GM19240 (cell line): Measurements from ENCODE around the gene FBXL16.
"Not testable (repeated sequence)": the region's sequence is repeated elsewhere in the genome, so short reads cannot be mapped to it uniquely, and the experiment has no call there.

Experiments
- DNase-seq: peaks from one replicate; pipeline ENCODE4 v3.0.0; 2011; ENCODE audit warnings: low spot score; ENCODE audit not compliant: insufficient read length

FBXL16 gene

DNA sequence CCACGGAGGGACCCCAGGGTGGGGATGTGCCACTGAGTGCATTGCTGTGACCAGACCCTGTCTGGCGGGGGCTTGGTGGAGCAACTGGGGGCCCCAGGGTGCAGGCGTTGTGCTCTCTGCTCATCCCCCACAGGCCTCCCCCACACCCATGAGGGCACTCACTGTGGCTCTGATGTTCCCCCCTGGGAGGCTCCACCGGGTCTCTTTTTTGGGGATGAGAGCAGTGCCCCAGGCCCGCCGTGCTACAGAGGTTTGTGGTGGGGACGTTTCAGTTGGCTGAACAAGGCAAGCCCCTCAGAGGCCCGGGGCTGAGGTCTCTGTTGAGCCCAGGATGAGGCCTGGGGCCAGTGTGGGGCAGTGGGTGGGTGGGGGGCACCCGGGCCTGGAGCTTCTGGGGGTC lies 18.1 kb upstream of the FBXL16 start:
- DNase-seq: no peak

DNA sequence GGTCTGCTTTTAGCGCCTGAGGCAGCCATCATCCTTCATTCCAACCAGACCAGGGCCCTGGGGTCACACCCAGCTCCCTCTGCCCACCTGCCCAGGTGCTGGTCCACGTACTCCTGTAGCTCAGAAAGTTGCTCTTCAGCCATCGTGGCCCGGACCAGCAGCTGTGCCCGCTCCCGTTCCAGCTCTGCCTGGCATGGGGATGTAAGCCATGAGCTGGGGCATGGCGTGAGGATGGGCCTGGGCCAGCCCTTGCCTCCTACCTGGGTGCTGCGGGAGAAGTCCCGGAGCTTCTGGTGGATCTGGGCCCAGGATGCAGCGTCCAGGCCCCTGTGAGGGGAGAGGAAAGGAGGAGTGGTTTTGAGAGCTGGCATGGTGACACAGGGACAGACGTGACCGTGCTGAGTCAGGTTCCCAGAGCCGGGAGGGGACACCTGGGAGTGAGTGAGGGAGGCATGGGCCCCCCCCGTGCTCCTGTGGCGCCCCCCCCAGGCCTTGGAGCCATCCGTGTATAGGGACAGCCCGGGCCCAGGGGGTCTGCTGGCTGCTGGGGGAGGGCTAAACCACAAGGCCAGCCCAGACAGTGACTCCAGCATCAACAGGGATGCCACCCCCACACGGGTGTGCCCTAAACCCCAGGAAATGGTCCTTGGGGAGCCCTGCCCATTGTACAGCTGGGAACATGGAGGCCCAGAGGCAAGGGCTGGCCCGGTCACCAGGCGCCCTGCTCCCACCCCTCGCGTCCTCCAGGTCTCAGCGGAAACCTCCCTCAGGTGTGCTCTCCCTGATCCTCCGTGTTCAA lies 17.4 kb upstream of the FBXL16 start:
- no peak for DNase-seq

DNA sequence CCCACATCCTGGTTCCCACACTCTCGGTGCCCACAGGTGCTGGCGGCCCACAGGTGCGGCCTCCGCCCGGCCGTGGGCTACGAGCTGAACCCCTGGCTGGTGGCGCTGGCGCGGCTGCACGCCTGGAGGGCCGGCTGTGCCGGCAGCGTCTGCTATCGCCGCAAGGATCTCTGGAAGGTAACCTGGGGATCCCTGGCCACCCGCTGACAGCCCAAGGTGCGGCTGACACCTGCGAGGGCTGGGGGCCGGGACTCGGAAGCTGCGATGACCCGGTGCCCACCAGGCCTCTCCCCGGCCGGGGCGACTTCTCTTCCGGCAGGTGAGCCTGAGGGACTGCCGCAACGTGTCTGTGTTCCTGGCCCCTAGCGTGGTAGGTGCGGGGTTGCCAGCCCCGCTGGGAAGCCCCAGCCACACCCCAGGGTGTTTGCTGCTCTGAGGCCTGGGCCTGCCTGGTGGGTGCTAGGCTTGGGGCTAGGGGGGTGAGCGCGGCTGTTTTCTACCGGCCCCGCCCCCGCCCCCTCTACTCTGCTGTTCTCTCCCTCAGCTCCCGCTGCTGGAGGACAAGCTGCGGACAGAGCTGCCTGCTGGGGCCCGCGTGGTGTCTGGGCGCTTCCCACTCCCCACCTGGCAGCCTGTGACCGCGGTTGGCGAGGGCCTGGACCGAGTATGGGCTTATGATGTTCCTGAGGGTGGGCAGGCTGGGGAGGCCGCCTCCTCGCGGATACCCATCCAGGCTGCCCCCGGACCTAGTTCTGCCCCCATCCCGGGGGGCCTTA lies 16.4 kb upstream of the FBXL16 start:
- DNase-seq: no peak

DNA sequence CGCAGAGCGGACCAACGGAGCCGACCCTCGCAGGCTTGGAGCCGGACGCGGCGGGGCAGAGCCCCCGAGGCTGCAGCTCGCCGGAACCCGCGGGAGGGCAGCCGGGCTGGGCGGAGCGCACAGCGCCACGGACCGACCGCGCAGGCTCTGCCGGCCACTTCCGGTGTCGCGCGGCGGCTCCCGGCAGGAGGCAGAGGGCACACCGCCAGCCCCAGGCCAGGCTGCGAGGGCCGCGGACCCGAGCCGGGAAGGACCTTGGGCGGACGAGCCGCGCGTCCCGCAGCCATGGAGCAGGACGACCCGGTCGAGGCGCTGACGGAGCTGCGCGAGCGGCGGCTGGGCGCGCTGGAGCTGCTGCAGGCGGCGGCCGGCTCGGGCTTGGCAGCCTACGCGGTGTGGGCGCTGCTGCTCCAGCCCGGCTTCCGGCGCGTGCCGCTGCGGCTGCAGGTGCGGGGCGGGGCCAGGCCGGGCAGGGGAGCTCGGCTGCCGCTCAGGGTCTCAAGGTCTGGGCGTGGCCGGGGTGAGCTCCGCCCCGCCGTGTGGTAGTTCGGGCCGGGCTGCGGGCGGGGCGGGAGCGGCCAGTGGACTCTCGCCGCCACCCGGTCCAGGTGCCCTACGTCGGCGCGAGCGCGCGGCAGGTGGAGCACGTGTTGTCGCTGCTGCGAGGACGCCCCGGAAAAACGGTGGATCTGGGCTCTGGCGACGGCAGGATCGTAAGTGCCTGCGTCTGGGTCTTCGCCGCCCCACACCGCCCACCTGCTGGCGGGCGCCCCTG lies 15.6 kb upstream of the FBXL16 start, which contains the start of gene ANTKMT:
Gene ANTKMT, plus strand, starts transcription at position 157 of the 775 bp plus-strand sequence. Its CDS starts 129 bp downstream, at position 286.
- peak; percentile 95 for DNase-seq

DNA sequence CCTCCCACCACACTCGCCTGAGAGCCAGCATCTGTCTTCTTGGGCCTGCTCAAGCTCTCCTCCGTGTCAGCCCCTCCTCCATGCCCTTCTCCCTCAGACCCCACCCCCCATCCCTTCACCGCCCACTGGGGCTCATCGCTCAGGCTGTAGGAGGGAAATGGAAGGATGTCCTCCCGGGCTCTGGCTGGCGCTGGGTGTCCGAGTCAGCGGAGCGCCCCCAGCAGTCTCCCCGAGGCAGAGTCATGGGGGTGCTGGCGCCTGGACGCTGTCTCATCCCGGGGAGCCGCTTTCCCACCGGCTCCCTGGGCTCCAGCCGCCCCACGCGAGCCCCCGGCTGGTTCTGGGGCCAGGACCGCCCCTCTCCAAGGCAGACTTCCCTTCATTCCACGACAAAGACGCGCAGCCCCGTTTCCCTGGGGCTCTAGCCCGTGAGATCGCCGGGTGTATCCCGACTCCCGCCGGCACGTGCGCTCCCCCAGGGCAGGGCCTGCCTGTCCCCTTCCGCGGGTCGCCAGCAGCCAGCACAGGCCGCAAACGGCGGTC lies 14.9 kb upstream of the FBXL16 start:
- peak; percentile 77 for DNase-seq

DNA sequence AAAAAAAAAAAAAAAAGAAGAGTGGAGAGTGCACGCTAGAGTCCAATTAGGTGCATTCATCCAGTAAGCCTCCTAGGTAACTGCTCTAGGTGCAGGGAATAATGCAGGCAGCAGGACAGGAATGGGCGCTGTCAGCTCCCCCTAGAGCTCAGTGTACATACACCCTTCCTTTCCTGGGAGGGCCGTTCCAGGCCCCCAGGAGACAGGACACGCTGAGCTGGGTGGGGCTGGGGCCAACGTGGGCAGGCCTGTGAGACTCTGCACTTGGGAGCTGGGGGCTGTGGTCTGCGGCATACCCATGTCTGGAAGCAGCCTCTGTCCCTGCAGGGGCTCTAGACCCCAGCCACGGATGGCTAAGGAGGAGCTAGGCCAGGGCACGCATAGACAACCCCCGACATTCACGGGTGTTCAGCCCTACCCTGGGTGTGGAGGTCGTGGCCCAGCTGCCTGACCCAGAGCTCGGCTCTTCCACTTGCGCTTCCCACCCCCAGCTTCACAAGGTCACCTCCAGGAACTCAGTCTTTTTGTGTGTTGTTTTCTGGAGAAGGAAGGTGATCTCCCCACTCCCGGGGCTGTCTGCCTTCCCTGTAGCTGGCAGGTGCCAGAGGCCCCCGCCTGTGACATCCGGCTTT lies 14.3 kb upstream of the FBXL16 start:
- DNase-seq: no peak

DNA sequence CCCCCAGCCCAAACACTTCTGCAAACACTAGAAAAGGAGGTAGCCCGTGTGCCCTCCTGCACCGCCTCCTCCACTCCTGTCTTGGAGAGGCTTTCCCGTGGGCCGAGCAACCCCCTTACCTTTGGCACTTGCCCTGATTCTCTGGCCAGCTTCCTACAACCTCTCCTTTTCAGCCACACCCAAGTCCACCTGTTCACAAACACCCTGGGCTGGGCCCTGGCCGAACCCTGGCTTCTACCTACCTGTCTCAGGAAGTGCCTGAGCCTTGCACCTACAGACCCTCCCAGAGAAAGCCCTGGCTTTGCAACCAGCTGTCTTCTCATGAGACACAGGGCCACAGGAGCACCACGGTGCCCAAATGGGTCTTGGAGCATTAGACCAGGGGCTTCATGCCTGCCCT lies 13.3 kb upstream of the FBXL16 start:
- DNase-seq: no peak

DNA sequence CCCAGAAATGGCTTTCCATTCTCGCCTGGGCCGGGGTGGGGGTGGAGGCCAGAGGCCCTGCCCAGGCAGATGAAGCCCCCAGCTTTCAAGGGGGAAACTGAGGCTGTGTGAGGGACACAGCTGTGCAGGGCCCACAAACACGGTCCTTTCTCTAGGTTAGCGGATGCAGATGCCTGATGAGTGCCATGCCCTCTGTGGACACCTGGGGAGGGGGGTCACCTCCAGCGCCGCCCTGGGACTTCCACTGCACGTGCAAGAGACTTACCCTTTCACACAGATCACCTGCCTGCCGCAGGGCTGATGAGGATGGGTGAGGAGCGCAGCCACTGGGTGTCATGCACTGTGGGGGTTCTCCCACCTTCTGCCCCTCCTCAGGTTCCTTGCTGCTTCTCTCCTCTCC lies 12.8 kb upstream of the FBXL16 start:
- DNase-seq: no peak

DNA sequence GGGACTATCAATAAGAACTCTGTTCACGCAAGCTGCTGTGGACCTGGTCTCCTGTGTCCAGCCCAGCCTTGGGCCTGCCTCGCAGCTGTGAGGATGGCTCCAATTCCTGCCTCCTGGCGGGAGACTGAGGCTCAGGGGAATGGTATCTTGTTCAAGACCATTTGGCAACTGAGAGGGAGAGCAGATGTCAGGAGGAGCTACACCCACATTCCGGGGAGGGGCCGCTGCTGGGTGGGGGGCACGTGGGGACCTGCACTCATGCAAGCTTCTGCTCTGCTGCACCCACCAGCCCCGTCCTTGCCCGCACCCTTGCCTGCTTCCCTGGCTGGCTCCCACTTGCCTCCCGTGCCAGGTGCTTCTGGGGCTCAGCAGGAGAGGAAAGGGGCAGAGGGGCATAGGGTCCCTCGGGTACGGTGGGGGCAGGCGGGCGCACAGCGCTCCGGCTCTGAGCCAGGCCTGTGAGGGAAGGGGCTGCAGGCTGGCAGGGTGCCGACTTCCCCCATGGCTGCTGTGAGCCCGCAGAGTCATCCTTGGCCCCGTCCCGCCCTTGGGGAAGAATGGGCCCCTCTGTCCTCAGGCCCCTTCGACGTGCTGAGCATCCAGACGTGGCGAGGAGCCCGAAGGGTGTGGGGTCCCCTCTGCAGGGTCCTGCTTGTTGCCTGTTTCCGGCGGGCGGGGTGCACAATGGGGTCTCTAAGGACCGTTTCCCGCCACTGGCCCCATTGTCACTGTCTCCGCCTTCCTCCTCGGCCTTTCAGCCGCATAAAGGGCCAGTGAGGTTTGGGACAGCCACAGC lies 12.0 kb upstream of the FBXL16 start:
- no peak for DNase-seq

DNA sequence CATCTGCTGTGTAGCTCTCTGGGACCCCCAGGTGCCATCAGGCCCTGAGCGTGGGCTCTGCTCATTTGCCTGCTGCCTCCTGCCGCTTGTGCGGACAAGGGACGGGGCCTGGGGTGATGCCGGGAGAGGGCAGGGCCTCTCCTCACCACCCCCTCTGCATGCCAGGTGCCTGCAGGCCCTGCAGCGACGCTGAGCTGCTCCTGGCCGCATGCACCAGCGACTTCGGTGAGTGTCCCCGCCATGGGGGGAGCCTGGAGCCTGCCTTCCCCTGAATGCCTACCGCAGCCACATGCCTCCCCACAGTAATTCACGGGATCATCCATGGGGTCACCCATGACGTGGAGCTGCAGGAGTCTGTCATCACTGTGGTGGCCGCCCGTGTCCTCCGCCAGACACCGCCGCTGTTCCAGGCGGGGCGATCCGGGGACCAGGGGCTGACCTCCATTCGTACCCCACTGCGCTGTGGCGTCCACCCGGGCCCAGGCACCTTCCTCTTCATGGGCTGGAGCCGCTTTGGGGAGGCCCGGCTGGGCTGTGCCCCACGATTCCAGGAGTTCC lies 11.2 kb upstream of the FBXL16 start:
- DNase-seq: no peak

DNA sequence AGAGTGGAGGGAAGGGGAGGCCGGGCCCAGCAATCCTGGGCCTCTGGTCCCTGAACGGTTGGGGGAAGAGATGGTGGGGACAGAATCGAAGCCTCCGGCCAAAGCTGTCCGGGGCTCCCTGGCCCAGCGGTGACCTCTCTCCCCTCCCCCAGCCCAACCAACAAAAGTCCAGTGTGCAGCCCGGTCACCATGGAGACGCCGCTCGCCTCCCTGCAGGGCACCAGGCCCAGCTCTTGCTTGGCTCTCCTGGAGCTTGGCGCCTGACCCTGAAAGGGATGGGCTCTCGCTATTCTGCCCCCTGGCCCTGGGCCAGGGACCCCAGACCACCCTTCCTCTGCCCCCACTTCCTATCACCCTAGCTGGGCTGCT lies 10.6 kb upstream of the FBXL16 start:
- DNase-seq: no peak

DNA sequence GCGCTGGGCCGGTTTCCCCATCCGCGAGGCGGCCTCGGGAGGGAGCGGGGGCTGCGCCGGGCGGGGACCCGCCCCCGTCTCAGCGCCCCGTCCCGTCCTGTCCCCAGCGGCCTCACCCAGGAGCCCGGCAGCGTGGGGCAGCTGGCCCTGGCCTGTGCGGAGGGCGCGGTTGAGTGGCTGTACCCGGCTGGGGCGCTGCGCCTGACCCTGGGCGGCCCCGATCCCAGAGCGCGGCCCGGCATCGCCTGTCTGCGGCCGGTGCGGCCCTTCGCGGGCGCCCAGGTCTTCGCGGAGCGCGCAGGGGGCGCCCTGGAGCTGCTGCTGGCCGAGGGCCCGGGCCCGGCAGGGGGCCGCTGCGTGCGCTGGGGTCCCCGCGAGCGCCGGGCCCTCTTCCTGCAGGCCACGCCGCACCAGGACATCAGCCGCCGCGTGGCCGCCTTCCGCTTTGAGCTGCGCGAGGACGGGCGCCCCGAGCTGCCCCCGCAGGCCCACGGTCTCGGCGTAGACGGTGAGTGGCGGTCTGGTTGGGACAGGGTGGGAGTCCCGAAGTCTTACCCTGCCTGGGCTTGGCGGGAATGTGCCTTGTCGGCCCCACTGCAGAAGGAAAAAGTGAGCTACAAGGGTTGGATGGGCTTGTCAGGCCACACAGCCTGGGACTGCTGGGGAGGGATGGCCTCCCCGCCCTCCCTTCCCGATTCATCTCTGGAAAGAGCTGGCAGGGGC lies 10.0 kb upstream of the FBXL16 start:
- DNase-seq: no peak

DNA sequence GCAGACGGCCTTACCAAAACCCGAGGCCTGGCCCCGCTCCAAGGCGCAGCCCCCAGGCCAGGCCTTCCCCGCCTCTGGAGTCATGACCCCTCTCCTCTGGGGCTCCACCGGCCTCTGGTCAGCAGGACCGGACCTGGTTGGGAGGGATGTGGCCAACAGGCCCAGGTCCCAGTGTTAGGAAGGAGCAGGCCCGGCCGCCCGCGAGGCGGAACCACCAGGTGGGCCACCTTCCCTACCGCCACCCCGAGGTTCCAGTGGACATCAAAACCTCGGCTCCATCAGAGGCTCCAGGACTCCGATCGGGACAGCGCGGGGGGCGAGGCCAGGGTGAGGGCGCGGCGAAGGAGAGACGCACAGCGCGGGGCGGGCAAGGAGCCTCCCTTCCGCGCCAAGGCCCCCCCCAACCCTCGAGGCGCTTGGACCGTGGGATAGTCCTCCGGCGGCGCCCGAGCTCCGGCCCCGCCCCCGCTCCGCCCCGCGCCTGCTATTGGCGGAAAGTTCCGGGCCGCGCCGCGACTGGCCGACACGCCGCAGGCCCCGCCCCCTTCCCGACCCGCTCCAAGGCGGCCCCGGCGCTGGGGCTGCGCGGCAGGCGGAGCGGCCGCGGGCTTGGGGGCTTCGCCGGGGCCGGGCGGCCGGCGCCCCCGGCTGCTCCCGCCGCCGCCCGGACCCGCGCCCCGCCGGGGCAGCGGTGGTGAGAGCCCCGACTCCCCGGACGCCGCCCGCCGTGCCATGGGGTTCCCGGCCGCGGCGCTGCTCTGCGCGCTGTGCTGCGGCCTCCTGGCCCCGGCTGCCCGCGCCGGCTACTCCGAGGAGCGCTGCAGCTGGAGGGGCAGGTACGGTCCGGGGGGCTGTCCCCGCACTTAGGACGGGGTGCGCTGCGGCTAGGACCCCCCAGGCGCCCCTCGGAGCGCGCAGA lies 9.2 kb upstream of the FBXL16 start, which contains the start of gene METRN:
Gene METRN, plus strand, starts transcription at position 561 of the 919 bp plus-strand sequence. Its CDS starts 172 bp downstream, at position 733.
- DNase-seq: peak; percentile 93

DNA sequence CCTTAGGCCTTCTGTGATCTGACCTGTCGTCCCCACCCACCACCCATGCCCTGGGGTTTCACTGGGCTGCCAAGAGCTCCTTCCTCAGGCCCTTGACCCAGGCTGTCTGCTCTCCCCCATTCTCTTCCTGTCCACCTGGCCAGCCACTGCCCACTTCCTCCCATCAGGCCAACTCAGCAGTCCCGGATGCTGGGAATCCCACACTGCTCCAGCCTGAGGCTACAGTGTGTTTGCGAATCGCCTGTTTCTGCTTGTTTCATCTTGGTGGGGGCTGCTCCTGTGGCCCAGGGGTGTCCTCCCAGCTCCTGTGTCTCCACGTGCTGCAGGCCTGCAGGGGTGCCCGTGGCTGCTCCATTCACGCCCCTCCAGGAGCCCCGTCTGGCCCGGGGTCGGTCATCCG lies 8.5 kb upstream of the FBXL16 start:
- DNase-seq: no peak

DNA sequence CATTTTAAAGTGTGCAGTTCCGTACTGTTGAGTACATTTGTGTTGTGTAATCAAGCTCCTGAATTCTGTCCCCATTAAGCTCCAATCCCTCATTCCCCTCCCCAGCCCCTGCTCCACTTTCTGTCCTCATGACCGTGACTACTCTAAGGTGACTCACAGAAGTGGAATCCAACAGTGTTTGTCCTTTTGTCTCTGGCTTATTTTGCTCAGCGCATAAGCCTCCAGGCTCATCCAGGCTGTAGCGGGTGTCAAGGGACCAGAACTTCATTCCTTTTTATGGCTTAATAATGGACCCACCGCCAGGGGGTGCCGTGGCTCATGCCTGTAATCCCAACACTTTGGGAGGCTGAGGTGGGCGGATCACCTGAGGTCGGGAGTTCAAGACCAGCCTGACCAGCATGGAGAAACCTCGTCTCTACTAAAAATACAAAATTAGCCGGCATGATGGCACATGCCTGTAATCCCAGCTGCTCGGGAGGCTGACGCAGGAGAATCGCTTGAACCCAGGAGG lies 7.2 kb upstream of the FBXL16 start:
- not testable (repeated sequence) for DNase-seq

DNA sequence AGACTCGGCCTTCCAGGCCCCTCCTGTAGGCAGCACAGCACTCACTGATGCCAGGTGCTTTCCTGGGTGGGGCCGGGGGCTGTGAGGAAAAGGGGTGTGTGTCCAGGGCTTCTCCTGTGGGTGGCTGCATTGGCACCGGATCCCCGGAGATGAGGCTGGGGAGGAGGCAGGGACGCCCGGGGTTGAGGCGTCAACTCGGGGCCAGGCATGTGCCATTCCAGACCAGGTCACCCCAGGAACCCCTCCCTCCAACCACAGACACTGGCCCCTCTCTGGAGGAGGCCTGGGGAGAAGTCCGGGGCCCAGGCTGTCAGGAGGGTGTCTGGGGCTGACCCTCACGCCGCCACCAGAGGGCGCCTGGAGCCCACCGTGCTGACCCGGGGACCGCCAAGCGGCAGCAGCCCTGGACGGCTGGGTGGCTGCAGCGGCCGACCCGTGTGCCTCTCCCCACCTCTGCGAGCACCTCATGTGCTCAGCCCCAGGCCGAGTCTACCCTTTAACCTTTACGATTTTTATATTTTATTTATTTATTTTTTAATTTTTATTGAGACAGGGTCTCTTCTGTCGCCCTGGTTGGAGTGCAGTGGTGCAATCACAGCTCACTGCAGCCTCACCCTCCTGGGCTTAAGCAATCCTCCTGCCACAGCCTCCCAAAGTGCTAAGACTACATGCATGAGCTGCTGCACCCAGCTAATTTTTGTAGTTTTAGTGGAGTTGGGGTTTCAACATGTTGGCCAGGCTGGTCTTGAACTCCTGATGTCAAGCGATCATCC lies 6.1 kb upstream of the FBXL16 start:
- peak; percentile 99 for DNase-seq

DNA sequence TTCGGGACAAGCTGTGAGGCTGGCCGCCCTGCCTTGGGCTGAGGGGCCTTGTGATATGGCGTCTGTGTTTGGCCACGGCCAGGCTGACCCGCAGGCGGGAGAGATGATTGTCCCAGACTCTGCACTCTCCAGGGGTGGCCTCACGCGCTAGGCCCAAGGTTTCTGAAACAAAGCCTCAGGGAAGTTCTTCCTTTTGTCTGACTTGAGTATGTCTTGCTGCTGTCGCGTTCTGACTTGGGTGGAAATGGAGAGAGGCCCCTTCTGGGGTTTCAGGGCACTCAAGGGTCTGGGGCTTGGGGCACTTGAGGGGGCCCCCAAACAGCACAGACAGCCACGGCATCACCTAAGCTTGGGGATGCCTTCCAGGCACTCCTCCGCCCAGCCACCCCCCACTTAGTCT lies 5.5 kb upstream of the FBXL16 start:
- DNase-seq: no peak
